Measurements from ENCODE around the gene HDLBP.
"Not testable (repeated sequence)": the region's sequence is repeated elsewhere in the genome, so short reads cannot be mapped to it uniquely, and the experiment has no call there.

- TF ChIP-seq POLR2A (IDR thresholded peaks at IDR 0.05), result not testable (repeated sequence)
- TF ChIP-seq, protein P1, sequence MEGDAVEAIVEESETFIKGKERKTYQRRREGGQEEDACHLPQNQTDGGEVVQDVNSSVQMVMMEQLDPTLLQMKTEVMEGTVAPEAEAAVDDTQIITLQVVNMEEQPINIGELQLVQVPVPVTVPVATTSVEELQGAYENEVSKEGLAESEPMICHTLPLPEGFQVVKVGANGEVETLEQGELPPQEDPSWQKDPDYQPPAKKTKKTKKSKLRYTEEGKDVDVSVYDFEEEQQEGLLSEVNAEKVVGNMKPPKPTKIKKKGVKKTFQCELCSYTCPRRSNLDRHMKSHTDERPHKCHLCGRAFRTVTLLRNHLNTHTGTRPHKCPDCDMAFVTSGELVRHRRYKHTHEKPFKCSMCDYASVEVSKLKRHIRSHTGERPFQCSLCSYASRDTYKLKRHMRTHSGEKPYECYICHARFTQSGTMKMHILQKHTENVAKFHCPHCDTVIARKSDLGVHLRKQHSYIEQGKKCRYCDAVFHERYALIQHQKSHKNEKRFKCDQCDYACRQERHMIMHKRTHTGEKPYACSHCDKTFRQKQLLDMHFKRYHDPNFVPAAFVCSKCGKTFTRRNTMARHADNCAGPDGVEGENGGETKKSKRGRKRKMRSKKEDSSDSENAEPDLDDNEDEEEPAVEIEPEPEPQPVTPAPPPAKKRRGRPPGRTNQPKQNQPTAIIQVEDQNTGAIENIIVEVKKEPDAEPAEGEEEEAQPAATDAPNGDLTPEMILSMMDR (IDR thresholded peaks at IDR 0.05), result not testable (repeated sequence)
These were observed 37.2 kb downstream of the HDLBP start for GRCh38 chr2:241278306-241278705.

Measured in testis (tissue), 2 donors.